ENCODE measurements around the gene CCDC184. TPM values are rescaled to one million over a fixed set of nuclear protein-coding genes. Genes with fewer than 3 reads are reported as not detected.
A peak's percentile ranks its signal among the peaks of the same experiment; 100 is the strongest.

The CCDC184 gene
- total and polyA plus RNA-seq, 7 experiments from 2014 or later = 0.21 to 3.8 (median 0.22) TPM; not detected in 2

DNA sequence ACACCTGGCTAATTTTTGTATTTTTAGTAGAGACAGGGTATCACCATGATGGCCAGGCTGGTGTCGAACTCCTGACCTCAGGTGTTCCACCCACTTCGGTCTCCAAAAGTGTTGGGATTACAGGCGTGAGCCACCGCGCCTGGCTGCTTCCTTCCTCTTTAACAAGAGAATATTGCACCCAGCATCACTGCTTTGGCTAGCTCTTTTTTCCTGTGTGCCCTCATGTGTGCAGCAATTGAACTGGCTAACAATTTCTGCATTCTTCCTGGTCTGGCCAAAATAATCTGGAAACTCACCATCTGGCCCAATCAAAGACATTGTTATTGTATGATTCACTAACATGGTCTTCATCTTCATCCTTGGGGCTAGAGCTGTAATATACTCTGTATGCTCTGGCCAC is 23.4 kb upstream of the CCDC184 start:
- Histone ChIP-seq H3K36me3 (ENCODE audit: control insufficient read depth in 2 of 3, insufficient read depth in 3 of 3, low read length in 3 of 3) (no peaks in the 10 kb centered on the region), H3K27ac (ENCODE audit: low read depth, low read length) (no peak overlapping the region), H3K9me3 (ENCODE audit: control insufficient read depth in 2 of 3, low read length in 3 of 3) (no peaks in the 10 kb centered on the region), H3K27me3 (ENCODE audit: control insufficient read depth in 2 of 2, insufficient read depth in 2 of 2, low read length in 2 of 2) (no peaks in the 10 kb centered on the region), H3K4me1 (ENCODE audit: control insufficient read depth in 2 of 2, insufficient read depth in 2 of 2, low read length in 2 of 2) (peaks cover 8 to 20% of the 10 kb centered on the region in 2 donors), H3K4me3 (ENCODE audit: low read length) (no peak overlapping the region)
- peak overlapping the region in 1 of 10 donors; percentile 33 for H3K4me3 Mint-ChIP-seq
- H3K36me3 Mint-ChIP-seq = peaks cover 0 to 4% (median 0%) of the 10 kb centered on the region in 5 donors
- H3K9me3 Mint-ChIP-seq = no peaks in the 10 kb centered on the region
- no peak for DNase-seq
- POLR2A ChIA-PET = interaction anchor here (1.0 to 3.5 kb wide), 3 partner anchors 39 to 57 kb away, joined by 3 to 16 read pairs (median 4); partner anchors contain the start of gene SENP1
- peaks cover 10 to 48% (median 44%) of the 10 kb centered on the region in 7 donors for H3K4me1 Mint-ChIP-seq
- peaks cover 0 to 20% (median 6%) of the 10 kb centered on the region in 5 donors for H3K27me3 Mint-ChIP-seq
- CTCF ChIA-PET = interaction anchor here (0.6 to 1.1 kb wide), 4 partner anchors 191 to 418 kb away, joined by 3 to 6 read pairs (median 4); no protein-coding TSS in a partner anchor
- intact Hi-C loops (cut with micrococcal nuclease) = no loop called here
- H3K27ac Mint-ChIP-seq = peak overlapping the region in 3 of 9 donors; percentile 28 to 80 (median 61)
- ATAC-seq = no peak

DNA sequence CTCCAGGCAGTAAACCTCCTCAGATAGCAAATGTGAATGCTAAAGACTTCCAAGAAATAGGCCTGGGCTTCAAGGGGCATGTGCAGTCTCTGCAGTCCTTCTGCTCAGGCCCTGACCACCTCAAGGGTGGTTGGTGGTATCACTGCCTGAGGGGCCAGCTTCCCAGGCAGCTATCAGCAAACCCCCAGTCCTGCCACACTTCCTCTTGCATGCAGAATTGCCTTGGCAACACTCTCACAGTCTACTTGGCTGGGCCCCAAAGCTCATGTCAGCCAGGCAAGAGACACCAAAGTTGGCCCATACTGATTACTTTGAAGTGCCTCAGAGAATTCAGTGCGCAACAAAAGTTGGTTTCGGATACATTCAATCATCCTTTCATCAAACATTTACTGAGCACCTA is 22.6 kb upstream of the CCDC184 start:
- no peaks in the 10 kb centered on the region for H3K9me3 ChIP-seq (ENCODE audit: control insufficient read depth in 2 of 3, low read length in 3 of 3)
- no peak overlapping the region for H3K4me3 ChIP-seq (ENCODE audit: low read length)
- DNase-seq = no peak
- no peaks in the 10 kb centered on the region for H3K27me3 ChIP-seq (ENCODE audit: control insufficient read depth in 2 of 2, insufficient read depth in 2 of 2, low read length in 2 of 2)
- peaks cover 12 to 48% (median 46%) of the 10 kb centered on the region in 7 donors for H3K4me1 Mint-ChIP-seq
- peaks cover 0 to 25% (median 10%) of the 10 kb centered on the region in 5 donors for H3K27me3 Mint-ChIP-seq
- POLR2A ChIA-PET = interaction anchor here (1.0 to 3.5 kb wide), 3 partner anchors 38 to 58 kb away, joined by 3 to 16 read pairs (median 4); partner anchors contain the start of gene SENP1
- peak overlapping the region in 6 of 9 donors; percentile 23 to 80 (median 50) for H3K27ac Mint-ChIP-seq
- no peaks in the 10 kb centered on the region for H3K9me3 Mint-ChIP-seq
- intact Hi-C loops (cut with micrococcal nuclease) = no loop called here
- peaks cover 8 to 20% of the 10 kb centered on the region in 2 donors for H3K4me1 ChIP-seq (ENCODE audit: control insufficient read depth in 2 of 2, insufficient read depth in 2 of 2, low read length in 2 of 2)
- H3K27ac ChIP-seq (ENCODE audit: low read depth, low read length) = no peak overlapping the region
- H3K36me3 Mint-ChIP-seq = peaks cover 0 to 4% (median 0%) of the 10 kb centered on the region in 5 donors
- no peaks in the 10 kb centered on the region for H3K36me3 ChIP-seq (ENCODE audit: control insufficient read depth in 2 of 3, insufficient read depth in 3 of 3, low read length in 3 of 3)
- ATAC-seq = no peak
- CTCF ChIA-PET = interaction anchor here (1.1 kb wide), 1 partner anchor 322 kb away, joined by 6 read pairs; no protein-coding TSS in a partner anchor
- peak overlapping the region in 3 of 10 donors; percentile 9 to 22 (median 10) for H3K4me3 Mint-ChIP-seq

DNA sequence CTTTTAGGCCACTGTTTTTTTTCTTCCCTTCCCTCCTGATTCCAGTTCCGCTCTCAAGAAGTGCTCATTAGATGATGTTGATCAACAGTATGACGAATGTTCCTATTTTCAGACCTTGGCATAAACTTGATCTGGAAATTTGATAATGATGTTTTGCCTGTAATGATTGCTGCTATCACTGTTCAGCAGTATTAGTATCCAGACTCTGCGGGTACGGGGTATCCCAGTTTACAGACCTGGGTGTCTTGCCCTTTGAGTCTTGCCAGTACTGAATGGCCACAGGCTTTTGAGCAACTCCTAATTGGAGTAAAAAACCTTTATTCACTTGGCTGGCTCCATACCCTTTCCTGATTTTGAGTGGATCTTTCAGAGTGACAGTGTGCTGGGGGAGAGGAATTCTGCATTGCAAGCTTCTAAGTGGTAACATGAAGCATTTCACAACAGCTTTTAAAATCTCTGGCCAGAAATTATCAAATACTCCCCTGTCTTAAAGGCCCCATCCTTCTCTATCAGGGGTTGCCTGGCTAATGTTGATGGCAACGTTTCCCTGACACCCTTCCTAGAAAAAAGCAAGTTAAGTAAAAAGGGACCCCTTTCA is 20.2 kb upstream of the CCDC184 start:
- Mint-ChIP-seq H3K36me3 (no peaks in the 10 kb centered on the region), H3K9me3 (no peaks in the 10 kb centered on the region), H3K27ac (peak overlapping the region in 2 of 9 donors; percentile 45 to 46), H3K4me1 (peaks cover 2 to 27% (median 24%) of the 10 kb centered on the region in 7 donors), H3K27me3 (peaks cover 0 to 30% (median 12%) of the 10 kb centered on the region in 5 donors), H3K4me3 (no peak overlapping the region)
- Histone ChIP-seq H3K4me3 (ENCODE audit: low read length) (no peak overlapping the region), H3K36me3 (ENCODE audit: control insufficient read depth in 2 of 3, insufficient read depth in 3 of 3, low read length in 3 of 3) (no peaks in the 10 kb centered on the region), H3K27me3 (ENCODE audit: control insufficient read depth in 2 of 2, insufficient read depth in 2 of 2, low read length in 2 of 2) (no peaks in the 10 kb centered on the region), H3K27ac (ENCODE audit: low read depth, low read length) (no peak overlapping the region), H3K4me1 (ENCODE audit: control insufficient read depth in 2 of 2, insufficient read depth in 2 of 2, low read length in 2 of 2) (peaks cover under 1 to 6% of the 10 kb centered on the region in 2 donors), H3K9me3 (ENCODE audit: control insufficient read depth in 2 of 3, low read length in 3 of 3) (no peaks in the 10 kb centered on the region)
- POLR2A ChIA-PET = interaction anchor here (1.1 kb wide), 1 partner anchor 20 kb away, joined by 4 read pairs; the partner anchor contains the start of gene CCDC184
- ATAC-seq = no peak
- intact Hi-C loops (cut with micrococcal nuclease) = no loop called here
- CTCF ChIA-PET = interaction anchor here (1.0 to 2.0 kb wide), 3 partner anchors 80 to 93 kb away, joined by 3 to 5 read pairs (median 3); no protein-coding TSS in a partner anchor
- no peak for DNase-seq

DNA sequence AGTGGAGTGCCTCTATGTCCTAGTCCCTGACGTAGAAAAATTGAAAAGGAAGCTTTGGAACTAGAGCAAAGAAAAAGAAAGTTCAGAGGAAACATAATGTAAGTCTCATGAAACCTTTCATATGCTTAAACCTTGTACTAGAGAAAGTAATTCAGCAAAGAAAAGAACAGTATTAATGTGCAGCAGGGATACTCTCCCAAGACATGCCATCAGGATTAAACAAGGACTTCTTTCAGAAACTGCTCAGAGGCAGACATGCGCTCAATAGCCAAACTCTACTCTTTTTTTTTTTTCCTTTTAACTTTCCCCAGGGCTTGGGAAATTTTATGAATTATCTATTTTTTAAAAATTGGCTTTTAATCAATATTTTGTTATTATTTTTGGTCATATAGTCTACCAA is 19.0 kb upstream of the CCDC184 start:
- POLR2A ChIA-PET = interaction anchor here (0.5 to 1.1 kb wide), 3 partner anchors 19 to 79 kb away, joined by 3 to 4 read pairs (median 4); partner anchors contain the start of gene CCDC184
- Histone ChIP-seq H3K27me3 (ENCODE audit: control insufficient read depth in 2 of 2, insufficient read depth in 2 of 2, low read length in 2 of 2) (no peaks in the 10 kb centered on the region), H3K4me1 (ENCODE audit: control insufficient read depth in 2 of 2, insufficient read depth in 2 of 2, low read length in 2 of 2) (no peaks in the 10 kb centered on the region), H3K36me3 (ENCODE audit: control insufficient read depth in 2 of 3, insufficient read depth in 3 of 3, low read length in 3 of 3) (no peaks in the 10 kb centered on the region), H3K9me3 (ENCODE audit: control insufficient read depth in 2 of 3, low read length in 3 of 3) (no peaks in the 10 kb centered on the region), H3K4me3 (ENCODE audit: low read length) (no peak overlapping the region), H3K27ac (ENCODE audit: low read depth, low read length) (no peak overlapping the region)
- Mint-ChIP-seq H3K36me3 (no peaks in the 10 kb centered on the region), H3K4me1 (peaks cover 2 to 19% (median 15%) of the 10 kb centered on the region in 7 donors), H3K9me3 (no peaks in the 10 kb centered on the region), H3K27me3 (peaks cover 0 to 33% (median 12%) of the 10 kb centered on the region in 5 donors), H3K27ac (no peak overlapping the region), H3K4me3 (no peak overlapping the region)
- ATAC-seq = no peak
- CTCF ChIA-PET = interaction anchor here (0.7 to 2.0 kb wide), 8 partner anchors 33 to 263 kb away, joined by 3 to 8 read pairs (median 4); partner anchors contain the start of gene SENP1
- intact Hi-C loops (cut with micrococcal nuclease) = loop anchor here (2.0 kb wide), 2 partner anchors 58 to 60 kb away; partner anchors contain the start of gene SENP1 (in 1 of the 2)
- DNase-seq = no peak

DNA sequence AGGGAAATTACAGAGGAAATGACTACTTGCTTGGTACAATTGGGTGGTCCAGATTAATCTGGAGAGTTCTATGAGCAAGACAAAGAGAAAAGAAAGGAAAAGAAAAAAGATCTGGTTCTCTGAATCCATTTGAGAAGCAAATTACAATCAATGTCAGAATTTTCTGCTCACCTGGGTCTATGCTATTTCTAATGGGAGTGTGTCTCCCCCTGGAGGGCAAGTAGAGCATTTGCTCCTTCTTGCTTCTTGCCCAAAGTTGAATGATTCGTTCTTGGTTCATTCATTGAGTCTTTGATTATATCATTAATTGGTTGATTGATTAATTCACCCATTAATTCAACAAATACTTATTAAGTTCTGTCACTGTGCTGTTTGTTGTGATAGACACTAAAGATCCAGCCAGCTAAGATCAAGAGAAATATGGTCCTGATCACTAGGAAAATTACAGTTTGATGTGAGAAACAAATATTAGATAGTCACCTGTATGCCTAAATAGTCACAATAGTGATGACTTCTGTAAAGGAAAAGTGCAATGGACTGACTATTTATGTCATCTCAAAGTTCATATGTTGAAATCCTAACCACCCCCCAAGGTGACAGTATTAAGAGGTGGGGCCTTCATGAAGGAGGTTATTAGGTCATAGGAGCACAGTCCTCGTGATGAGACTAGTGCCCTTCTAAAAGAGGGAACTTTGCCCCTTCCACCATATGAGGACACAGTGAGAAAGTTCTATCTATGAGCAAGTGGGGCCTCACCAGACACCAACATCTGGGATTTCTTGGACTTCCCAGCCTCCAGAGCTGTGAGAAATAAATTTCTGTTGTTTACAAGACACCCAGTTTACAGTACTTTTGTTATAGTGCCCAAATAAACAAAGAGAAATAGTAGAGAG is 18.1 kb upstream of the CCDC184 start:
- H3K4me3 Mint-ChIP-seq = no peak overlapping the region
- Histone ChIP-seq H3K9me3 (ENCODE audit: control insufficient read depth in 2 of 3, low read length in 3 of 3) (no peaks in the 10 kb centered on the region), H3K4me1 (ENCODE audit: control insufficient read depth in 2 of 2, insufficient read depth in 2 of 2, low read length in 2 of 2) (no peaks in the 10 kb centered on the region), H3K36me3 (ENCODE audit: control insufficient read depth in 2 of 3, insufficient read depth in 3 of 3, low read length in 3 of 3) (no peaks in the 10 kb centered on the region), H3K27me3 (ENCODE audit: control insufficient read depth in 2 of 2, insufficient read depth in 2 of 2, low read length in 2 of 2) (no peaks in the 10 kb centered on the region), H3K4me3 (ENCODE audit: low read length) (no peak overlapping the region), H3K27ac (ENCODE audit: low read depth, low read length) (no peak overlapping the region)
- ATAC-seq (peak; percentile 87), DNase-seq (peak in 7 of 9 donors; percentile 54 to 77 (median 70))
- intact Hi-C loops (cut with micrococcal nuclease) = loop anchor here (1.0 to 5.0 kb wide), 15 partner anchors 8 to 513 kb away; partner anchors contain the start of genes TMEM106C (in 2 of the 2), ASB8 (in 1 of the 2), COL2A1 (in 1 of the 2) and SENP1 (in 1 of the 2)
- peaks cover 0 to 33% (median 12%) of the 10 kb centered on the region in 5 donors for H3K27me3 Mint-ChIP-seq
- H3K27ac Mint-ChIP-seq = no peak overlapping the region
- no peaks in the 10 kb centered on the region for H3K9me3 Mint-ChIP-seq
- ChIA-PET POLR2A (interaction anchor here (0.6 to 1.2 kb wide), 3 partner anchors 9 to 24 kb away, joined by 4 to 6 read pairs (median 4); no protein-coding TSS in a partner anchor), CTCF (interaction anchor here (0.7 to 2.0 kb wide), 12 partner anchors 9 to 451 kb away, joined by 3 to 8 read pairs (median 4); partner anchors contain the start of gene SENP1)
- H3K36me3 Mint-ChIP-seq = no peaks in the 10 kb centered on the region
- peaks cover 2 to 16% (median 14%) of the 10 kb centered on the region in 7 donors for H3K4me1 Mint-ChIP-seq

DNA sequence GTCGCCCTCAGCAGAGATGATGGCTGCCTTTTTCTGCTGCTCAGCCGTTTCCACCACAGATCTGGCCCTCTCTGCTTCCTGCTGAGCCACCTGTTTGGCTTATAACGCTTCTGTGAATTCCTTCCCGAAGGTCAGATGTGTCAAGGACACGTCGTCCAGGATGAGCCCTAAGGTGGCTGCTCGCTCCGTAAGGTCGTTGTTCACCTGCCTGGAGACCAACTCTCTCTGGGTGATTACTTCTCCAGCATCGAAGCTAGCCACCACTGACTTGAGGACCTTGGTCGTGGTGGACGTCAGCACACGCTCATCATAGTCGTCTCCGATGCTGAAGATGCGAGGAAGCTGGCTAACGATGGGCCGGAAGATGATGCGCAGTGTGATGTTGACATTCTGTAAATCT is 14.4 kb upstream of the CCDC184 start:
- H3K4me1 ChIP-seq (ENCODE audit: control insufficient read depth in 2 of 2, insufficient read depth in 2 of 2, low read length in 2 of 2) = no peaks in the 10 kb centered on the region
- Mint-ChIP-seq H3K9me3 (no peaks in the 10 kb centered on the region), H3K4me1 (peaks cover 0 to 5% (median 2%) of the 10 kb centered on the region in 7 donors), H3K27ac (no peak overlapping the region), H3K4me3 (no peak overlapping the region), H3K27me3 (peaks cover 0 to 26% (median 12%) of the 10 kb centered on the region in 5 donors), H3K36me3 (no peaks in the 10 kb centered on the region)
- no peak overlapping the region for H3K4me3 ChIP-seq (ENCODE audit: low read length)
- intact Hi-C loops (cut with micrococcal nuclease) = loop anchor here (5.0 kb wide), 3 partner anchors 167 to 517 kb away; partner anchors contain the start of gene COL2A1 (in 1 of the 2)
- H3K27me3 ChIP-seq (ENCODE audit: control insufficient read depth in 2 of 2, insufficient read depth in 2 of 2, low read length in 2 of 2) = no peaks in the 10 kb centered on the region
- no peaks in the 10 kb centered on the region for H3K36me3 ChIP-seq (ENCODE audit: control insufficient read depth in 2 of 3, insufficient read depth in 3 of 3, low read length in 3 of 3)
- ChIA-PET CTCF (no interaction called here), POLR2A (interaction anchor here (0.9 kb wide), 1 partner anchor 10 kb away, joined by 3 read pairs; no protein-coding TSS in a partner anchor)
- no peak for ATAC-seq
- no peak overlapping the region for H3K27ac ChIP-seq (ENCODE audit: low read depth, low read length)
- DNase-seq = no peak
- no peaks in the 10 kb centered on the region for H3K9me3 ChIP-seq (ENCODE audit: control insufficient read depth in 2 of 3, low read length in 3 of 3)
